WI38 (cell line): ENCODE data around the gene UPP2.

Experiments used
- H3K4me3 ChIP-seq: 2 replicates; pipeline ENCODE4 v1.5.1; 2011; ENCODE audit warnings: low read depth, mild to moderate bottlenecking, control low read depth, low read length
- CTCF ChIP-seq: IDR thresholded peaks from 2 replicates; pipeline ENCODE4 v1.5.1; 2012; ENCODE audit warnings: low read depth, mild to moderate bottlenecking, control low read depth, low read length

The UPP2 gene

DNA sequence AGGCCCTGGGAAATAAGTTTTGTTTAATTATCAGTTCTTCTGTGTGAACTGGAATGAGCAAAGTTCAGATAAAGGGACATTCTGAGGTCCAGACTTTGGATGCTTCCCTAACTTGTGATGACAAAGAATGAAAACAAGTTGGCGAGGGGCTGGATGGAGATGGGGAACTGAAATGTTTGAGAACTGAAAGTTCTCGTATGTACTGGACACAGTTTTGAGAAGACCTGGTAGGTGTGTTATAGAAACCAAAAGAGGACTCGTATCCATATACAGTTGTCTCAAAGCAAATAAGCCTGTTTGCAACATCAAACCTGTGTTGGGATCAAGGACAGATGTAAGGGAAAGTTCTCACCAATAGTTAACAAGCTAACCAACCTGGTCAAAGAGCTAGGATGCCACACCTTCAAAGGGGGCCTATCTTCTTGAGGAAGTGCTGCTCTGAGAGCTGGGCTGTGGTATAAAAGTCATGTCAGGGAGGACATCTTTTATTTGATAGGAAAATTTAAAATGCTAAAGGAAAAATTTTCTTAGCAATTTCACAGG lies at the start of gene UPP2:
UPP2 (plus strand) TSS at position 493 of the 543 bp plus-strand sequence. CDS start 188 bp downstream, outside the sequence.
- TF ChIP-seq CTCF = no peak
- H3K4me3 ChIP-seq = no peak within 1 kb of the TSS

- TF ChIP-seq CTCF = no peak
- no peak overlapping the region for H3K4me3 ChIP-seq
These were observed 48.9 kb upstream of the UPP2 start for GRCh38 chr2:158052761-158053160.

DNA sequence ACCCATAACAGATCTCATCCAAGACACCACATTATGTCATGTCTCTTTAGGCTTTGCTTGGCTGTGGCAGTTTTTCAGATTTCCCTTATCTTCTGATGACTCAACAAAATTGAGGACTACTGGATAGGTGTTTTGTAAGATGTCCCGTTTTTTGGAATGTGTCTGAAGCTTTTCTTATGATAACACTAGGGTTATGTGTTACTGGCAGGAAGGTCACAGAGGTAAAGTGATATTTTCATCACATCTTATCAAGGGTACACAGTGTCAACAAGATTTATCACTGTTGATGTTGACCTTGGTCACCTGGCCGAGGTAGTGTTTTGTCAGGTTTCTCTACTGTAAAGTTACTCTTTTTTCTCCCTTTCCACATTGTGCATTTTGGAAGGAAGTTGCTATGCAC lies 44.8 kb upstream of the UPP2 start:
- no peak overlapping the region for H3K4me3 ChIP-seq
- TF ChIP-seq CTCF = no peak

DNA sequence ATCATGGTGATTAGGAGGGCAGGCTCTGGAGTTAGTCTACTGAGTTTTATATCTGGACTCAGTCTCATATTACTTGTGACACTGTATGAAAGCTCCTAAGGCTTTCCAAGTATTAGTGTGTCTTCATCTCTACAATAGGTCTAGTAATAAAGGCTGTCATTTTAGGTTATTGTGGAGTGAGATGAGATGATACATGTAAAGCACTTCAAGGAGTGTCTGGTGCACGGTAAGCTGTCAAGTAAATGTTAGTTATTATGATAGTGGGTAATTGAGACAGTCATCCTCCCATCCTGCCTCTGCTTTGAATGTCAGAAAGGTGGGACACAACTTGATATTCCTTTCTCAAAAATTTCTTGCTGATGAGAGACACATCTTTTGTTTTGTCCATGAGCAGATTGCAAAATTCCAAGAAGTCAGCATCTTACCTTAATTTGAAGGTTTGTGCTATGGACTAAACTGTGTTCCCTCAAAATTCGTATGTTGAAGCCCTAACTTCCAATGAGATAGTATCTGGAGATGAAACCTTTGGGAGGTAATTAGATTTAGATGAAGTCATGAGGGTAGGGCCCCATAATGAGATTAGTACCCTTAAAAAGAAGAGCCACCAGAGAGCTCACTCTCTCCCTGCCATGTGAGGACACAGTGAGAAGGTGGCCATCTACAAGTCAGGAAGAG lies 41.4 kb upstream of the UPP2 start:
- H3K4me3 ChIP-seq = no peak overlapping the region
- no peak for TF ChIP-seq CTCF

- no peak overlapping the region for H3K4me3 ChIP-seq
- no peak for TF ChIP-seq CTCF
These were observed 40.7 kb upstream of the UPP2 start for GRCh38 chr2:158060835-158061435.

- H3K4me3 ChIP-seq = no peak overlapping the region
- TF ChIP-seq CTCF = no peak
These were observed 39.9 kb upstream of the UPP2 start for GRCh38 chr2:158061763-158062162.

DNA sequence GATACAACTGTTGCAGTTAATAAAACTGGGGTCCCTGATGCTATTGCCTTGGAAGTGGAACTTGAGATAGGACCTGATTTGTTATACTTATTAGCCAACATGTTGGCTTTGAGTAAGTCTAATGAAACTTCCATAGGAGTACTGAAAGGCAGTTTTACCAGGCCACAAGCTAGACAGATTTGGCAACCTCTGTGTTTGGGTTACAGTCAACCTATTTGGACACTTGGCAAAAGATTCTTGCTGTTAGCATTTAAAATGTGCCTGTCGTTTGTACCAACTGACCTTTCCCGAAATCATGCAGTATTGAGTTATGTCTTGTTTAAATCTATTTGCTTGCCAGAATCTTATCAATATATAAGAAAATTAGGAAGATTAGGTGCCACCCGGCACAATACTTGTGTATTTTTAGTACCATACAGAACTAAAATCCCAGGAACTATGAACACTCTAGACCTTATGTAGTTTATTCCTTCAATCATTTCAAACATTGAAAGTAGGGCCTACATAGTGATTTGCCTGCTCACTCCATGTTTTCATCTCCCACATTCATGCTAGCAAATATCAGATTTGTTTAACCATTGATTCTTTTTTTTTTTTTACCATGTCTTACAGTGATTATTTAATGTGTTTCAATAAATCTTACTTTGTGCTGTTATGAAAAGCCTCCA lies 35.5 kb upstream of the UPP2 start:
- no peak for TF ChIP-seq CTCF
- H3K4me3 ChIP-seq = no peak overlapping the region
